Activated T-cell treated with anti-CD3 and anti-CD28 coated beads, Interleukin-2, amount 50 U/mL, for 72 hours (primary cell): ENCODE results near the gene ZKSCAN2. TPM values are rescaled to one million over a fixed set of nuclear protein-coding genes. Genes with fewer than 3 reads are reported as not detected.

ENCODE experiments used
- ATAC-seq, 2 donors: fragments of 150-1000 bp; cut with Tn5 transposase; replicated peaks in 1 of 2; 2 replicates each; pipeline ENCODE4 v1.10.0; 2021; ENCODE audit warnings: moderate library complexity in 2 of 2, mild to moderate bottlenecking in 1 of 2
- DNase-seq, 2 donors: peaks; one replicate each; pipeline ENCODE4 v3.0.0; 2021 to 2022; ENCODE audit warnings: mixed read lengths in 1 of 2
- H3K27ac Mint-ChIP-seq: one replicate; pipeline ENCODE4 v1.8.0; 2022; ENCODE audit warnings: mild to moderate bottlenecking, moderate library complexity, mixed read lengths
- H3K27me3 Mint-ChIP-seq: one replicate; pipeline ENCODE4 v1.8.0; 2022; ENCODE audit warnings: low read depth, mixed read lengths
- H3K36me3 Mint-ChIP-seq, 2 donors: one replicate each; pipeline ENCODE4 v1.8.0; 2022; ENCODE audit warnings: mixed read lengths in 2 of 2, mild to moderate bottlenecking in 1 of 2; ENCODE audit not compliant: insufficient read depth in 2 of 2
- H3K4me1 Mint-ChIP-seq: one replicate; pipeline ENCODE4 v1.8.0; 2022; ENCODE audit warnings: low read depth, mixed read lengths
- H3K4me3 Mint-ChIP-seq, 2 donors: one replicate each; pipeline ENCODE4 v1.8.0; 2022; ENCODE audit warnings: mild to moderate bottlenecking in 2 of 2, mixed read lengths in 2 of 2, moderate library complexity in 2 of 2
- H3K9me3 Mint-ChIP-seq, 2 donors: one replicate each; pipeline ENCODE4 v1.8.0; 2022; ENCODE audit warnings: mixed read lengths in 2 of 2
- total RNA-seq, 2 donors: library from RNA; stranded (reverse); gene quantifications; one replicate each; pipeline ENCODE4 v1.2.3, GENCODE V29; 2022

The ZKSCAN2 gene
- 1 to 10 TPM; 5.8 to 6.7 TPM for total RNA-seq

- no peaks in the 10 kb centered on the region for H3K9me3 Mint-ChIP-seq
- H3K36me3 Mint-ChIP-seq: peaks cover 2 to 13% of the 10 kb centered on the region in 2 donors
- peak within 1 kb of the TSS; percentile 87 to 98 for H3K4me3 Mint-ChIP-seq
- no peaks in the 10 kb centered on the region for H3K27me3 Mint-ChIP-seq
- peaks cover 65% of the 10 kb centered on the region for H3K4me1 Mint-ChIP-seq
- ATAC-seq: peak; percentile 89
- peak; percentile 90 to 93 for DNase-seq
- H3K27ac Mint-ChIP-seq: peak within 1 kb of the TSS; percentile 94
These were observed at the start of gene ZKSCAN2 for GRCh38 chr16:25257470-25257955. TSS of gene ZKSCAN2 (minus strand) at chr16:25257845. CDS start at chr16:25257127, 718 bp downstream.

DNA sequence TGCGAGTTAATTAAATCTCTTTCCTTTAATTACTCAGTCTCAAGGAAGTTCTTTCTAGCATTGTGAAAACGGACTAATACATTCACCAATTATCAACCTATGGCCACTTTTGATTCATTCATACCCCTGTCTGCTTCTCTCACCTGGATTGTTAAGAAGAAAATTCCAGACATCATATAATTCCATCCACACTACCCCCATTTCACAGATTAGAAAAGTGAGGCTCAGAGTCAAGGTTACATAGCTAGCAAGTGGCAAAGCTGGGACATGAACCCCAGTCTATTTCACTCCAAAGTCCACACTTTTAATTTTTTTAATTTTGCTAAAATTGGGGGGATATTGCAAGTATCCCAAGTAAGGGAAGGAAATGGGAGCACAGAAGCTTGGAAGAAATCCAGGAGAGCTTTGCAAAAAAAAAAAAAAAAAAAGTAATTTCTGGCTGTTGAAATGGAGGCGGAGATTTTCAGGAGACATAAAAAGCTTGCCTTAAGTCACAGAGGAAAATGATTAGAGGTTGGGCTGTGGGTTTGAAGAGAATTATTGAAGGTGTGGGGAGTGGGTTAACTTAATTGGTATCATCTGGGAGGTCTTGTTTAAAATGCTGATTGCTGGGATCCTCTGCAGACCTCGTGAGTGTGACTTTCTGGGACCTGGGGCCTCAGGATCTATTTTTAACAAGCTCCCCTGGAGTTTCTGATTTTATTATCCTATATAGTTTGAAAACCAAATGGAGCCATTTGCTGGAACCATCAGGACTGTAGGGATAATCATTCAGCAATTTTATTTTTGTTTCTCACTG, 42.3 kb upstream of the ZKSCAN2 start:
- ATAC-seq (no peak), DNase-seq (no peak)
- H3K4me1 Mint-ChIP-seq: no peaks in the 10 kb centered on the region
- no peaks in the 10 kb centered on the region for H3K27me3 Mint-ChIP-seq
- H3K4me3 Mint-ChIP-seq: no peak overlapping the region
- H3K36me3 Mint-ChIP-seq: no peaks in the 10 kb centered on the region
- H3K27ac Mint-ChIP-seq: no peak overlapping the region
- H3K9me3 Mint-ChIP-seq: no peaks in the 10 kb centered on the region

- H3K9me3 Mint-ChIP-seq: no peaks in the 10 kb centered on the region
- no peaks in the 10 kb centered on the region for H3K4me1 Mint-ChIP-seq
These were observed 40.7 kb upstream of the ZKSCAN2 start for GRCh38 chr16:25298165-25298872.

DNA sequence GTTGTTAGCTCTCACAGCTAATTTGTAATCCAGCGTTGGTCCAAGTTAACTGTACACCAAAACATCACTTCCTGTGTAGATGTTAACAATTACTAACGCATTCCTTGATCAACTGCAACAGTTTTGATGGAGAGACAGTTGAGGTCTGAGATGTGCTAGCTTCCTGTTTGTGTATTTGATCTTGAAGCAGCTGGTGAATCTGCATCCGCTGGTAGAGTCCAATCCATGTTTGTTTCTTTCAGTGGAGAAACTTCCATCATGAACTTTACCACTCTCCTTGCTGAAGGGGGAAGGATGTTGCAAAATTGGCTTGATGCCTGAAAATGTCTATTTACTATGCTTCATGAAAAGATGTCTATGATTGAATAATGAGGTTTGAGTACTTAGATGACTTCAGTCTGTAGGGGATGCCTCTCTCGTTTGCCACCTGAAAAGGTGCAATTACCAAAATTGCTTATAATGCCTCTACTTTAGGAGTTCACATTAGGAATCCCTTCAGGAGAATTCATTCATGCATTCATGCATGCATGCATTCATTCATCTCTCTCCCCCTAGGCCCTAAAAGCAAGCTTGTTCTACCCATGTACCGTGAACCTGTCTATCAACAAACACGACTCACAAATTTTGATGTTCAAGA, 39.6 kb upstream of the ZKSCAN2 start:
- Mint-ChIP-seq H3K4me1 (no peaks in the 10 kb centered on the region), H3K27ac (no peak overlapping the region), H3K9me3 (no peaks in the 10 kb centered on the region), H3K36me3 (no peaks in the 10 kb centered on the region), H3K4me3 (no peak overlapping the region), H3K27me3 (no peaks in the 10 kb centered on the region)
- ATAC-seq (no peak), DNase-seq (no peak)

More at GRCh38 chr16:25298165-25298872, 40.7 kb upstream of the ZKSCAN2 start:
- ATAC-seq (no peak), DNase-seq (no peak)
- H3K27me3 Mint-ChIP-seq: no peaks in the 10 kb centered on the region
- no peak overlapping the region for H3K27ac Mint-ChIP-seq
- no peaks in the 10 kb centered on the region for H3K36me3 Mint-ChIP-seq
- no peak overlapping the region for H3K4me3 Mint-ChIP-seq

- no peak overlapping the region for H3K27ac Mint-ChIP-seq
- no peak for ATAC-seq
These were observed 33.9 kb upstream of the ZKSCAN2 start for GRCh38 chr16:25291580-25291979.

DNA sequence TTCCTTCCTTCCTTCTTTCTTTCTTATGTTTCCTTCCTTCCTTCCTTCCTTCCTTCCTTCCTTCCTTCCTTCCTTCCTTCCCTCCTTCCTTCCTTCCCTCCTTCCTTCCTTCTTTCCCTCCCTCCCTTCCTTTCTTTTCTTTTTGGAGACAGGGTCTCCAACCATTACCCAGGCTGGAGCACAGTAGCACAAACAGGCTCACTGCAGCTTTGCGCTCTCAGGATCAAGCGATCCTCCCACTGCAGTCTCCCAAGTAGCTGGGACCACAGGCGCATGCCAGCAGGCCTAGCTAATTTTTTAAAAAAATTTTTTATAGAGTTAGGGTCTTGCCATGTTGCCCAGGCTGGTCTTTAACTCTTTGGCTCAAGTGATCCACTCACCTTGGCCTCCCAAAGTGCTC, 31.8 kb upstream of the ZKSCAN2 start:
- peaks cover 2 to 4% of the 10 kb centered on the region in 2 donors for H3K9me3 Mint-ChIP-seq
- no peaks in the 10 kb centered on the region for H3K27me3 Mint-ChIP-seq
- DNase-seq: no peak
- H3K36me3 Mint-ChIP-seq: peaks cover 0 to 4% of the 10 kb centered on the region in 2 donors
- H3K27ac Mint-ChIP-seq: no peak overlapping the region
- H3K4me1 Mint-ChIP-seq: no peaks in the 10 kb centered on the region
- H3K4me3 Mint-ChIP-seq: no peak overlapping the region
- no peak for ATAC-seq

More at GRCh38 chr16:25291580-25291979, 33.9 kb upstream of the ZKSCAN2 start:
- Mint-ChIP-seq H3K9me3 (peaks cover 0 to 2% of the 10 kb centered on the region in 2 donors), H3K27me3 (no peaks in the 10 kb centered on the region), H3K36me3 (peaks cover 0 to 4% of the 10 kb centered on the region in 2 donors), H3K4me3 (no peak overlapping the region), H3K4me1 (no peaks in the 10 kb centered on the region)
- no peak for DNase-seq

DNA sequence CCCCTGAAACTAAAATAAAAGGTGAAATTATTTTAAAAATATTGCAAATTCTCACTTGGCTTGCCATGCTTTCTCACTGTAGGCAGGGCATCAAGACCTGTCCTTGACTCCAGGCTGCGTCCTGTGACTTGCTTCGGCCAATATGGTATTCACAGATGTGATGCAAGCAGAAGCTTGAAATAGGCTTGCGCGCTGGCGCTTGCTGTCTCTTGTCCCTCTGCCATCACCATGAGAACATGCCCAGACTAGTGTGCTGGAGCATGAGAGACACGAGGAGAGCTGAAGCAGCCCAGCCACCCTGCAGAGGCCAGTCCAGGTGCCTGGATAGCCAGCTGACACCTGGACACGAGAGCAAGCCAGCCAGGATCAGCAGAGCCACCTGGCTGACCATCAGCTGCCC, 21.8 kb upstream of the ZKSCAN2 start:
- H3K27ac Mint-ChIP-seq: no peak overlapping the region
- no peaks in the 10 kb centered on the region for H3K36me3 Mint-ChIP-seq
- DNase-seq (no peak), ATAC-seq (no peak)
- H3K4me3 Mint-ChIP-seq: no peak overlapping the region
- H3K9me3 Mint-ChIP-seq: peaks cover 0 to 6% of the 10 kb centered on the region in 2 donors
- no peaks in the 10 kb centered on the region for H3K4me1 Mint-ChIP-seq
- no peaks in the 10 kb centered on the region for H3K27me3 Mint-ChIP-seq

GRCh38 chr16:25271421-25271820, 13.8 kb upstream of the ZKSCAN2 start:
- ATAC-seq: no peak
- Mint-ChIP-seq H3K27me3 (no peaks in the 10 kb centered on the region), H3K36me3 (peaks cover 0 to 3% of the 10 kb centered on the region in 2 donors)

GRCh38 chr16:25270577-25270976, 12.9 kb upstream of the ZKSCAN2 start:
- Mint-ChIP-seq H3K27me3 (no peaks in the 10 kb centered on the region), H3K4me1 (no peaks in the 10 kb centered on the region), H3K27ac (no peak overlapping the region), H3K4me3 (no peak overlapping the region), H3K36me3 (peaks cover 0 to 10% of the 10 kb centered on the region in 2 donors), H3K9me3 (peaks cover 0 to 2% of the 10 kb centered on the region in 2 donors)
- DNase-seq (no peak), ATAC-seq (no peak)

More at GRCh38 chr16:25271421-25271820, 13.8 kb upstream of the ZKSCAN2 start:
- Mint-ChIP-seq H3K27ac (no peak overlapping the region), H3K4me1 (no peaks in the 10 kb centered on the region), H3K4me3 (no peak overlapping the region), H3K9me3 (peaks cover 0 to 2% of the 10 kb centered on the region in 2 donors)
- no peak for DNase-seq

DNA sequence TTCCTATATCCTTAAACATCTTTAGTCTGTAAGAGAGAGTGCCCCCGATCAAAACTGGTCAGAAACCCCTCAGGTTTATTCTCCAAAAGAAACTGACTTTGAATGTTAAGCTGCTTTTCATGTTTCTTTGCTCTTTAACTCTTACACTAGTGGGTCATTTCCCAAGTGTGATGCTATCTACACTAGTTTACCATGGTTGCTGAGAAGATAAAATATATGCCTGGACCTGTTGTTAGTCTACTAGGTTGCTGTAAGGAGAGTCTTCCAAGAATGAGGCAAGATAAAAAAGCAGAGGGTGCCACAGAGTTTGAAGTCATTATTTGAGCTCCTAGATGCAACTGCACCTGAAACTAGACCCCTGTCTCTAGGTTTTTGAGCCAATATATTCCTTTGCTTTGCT, 12.2 kb upstream of the ZKSCAN2 start:
- ATAC-seq: no peak
- H3K27ac Mint-ChIP-seq: no peak overlapping the region
- no peaks in the 10 kb centered on the region for H3K27me3 Mint-ChIP-seq

DNA sequence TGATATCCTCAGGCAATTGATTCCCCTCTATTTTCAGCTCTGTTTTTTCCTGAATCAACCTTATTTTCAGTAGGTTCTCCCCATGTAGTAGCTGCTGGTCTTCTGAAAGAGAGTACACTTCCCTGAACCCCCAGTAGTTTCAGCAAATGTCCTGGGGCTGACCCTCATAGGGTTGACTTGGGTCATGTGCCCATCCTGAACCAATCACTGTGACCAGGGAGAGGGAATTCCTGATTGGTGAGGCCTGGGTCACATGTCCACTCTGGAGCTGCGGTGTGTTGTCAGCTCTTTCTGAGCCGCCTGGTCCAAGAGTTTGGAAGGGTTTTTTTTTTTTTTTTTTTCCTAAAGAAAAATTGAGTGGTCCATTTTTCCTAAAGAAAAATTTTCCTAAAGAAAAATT, 8.3 kb upstream of the ZKSCAN2 start:
- Mint-ChIP-seq H3K9me3 (peaks cover 0 to 1% of the 10 kb centered on the region in 2 donors), H3K27me3 (no peaks in the 10 kb centered on the region), H3K4me1 (peaks cover 7% of the 10 kb centered on the region), H3K36me3 (peaks cover 6 to 12% of the 10 kb centered on the region in 2 donors), H3K4me3 (no peak overlapping the region), H3K27ac (no peak overlapping the region)
- no peak for DNase-seq
- ATAC-seq: no peak

More for the DNA sequence above, 12.2 kb upstream of the ZKSCAN2 start:
- Mint-ChIP-seq H3K4me3 (no peak overlapping the region), H3K9me3 (peaks cover 1 to 2% of the 10 kb centered on the region in 2 donors), H3K4me1 (no peaks in the 10 kb centered on the region), H3K36me3 (peaks cover 2 to 14% of the 10 kb centered on the region in 2 donors)
- DNase-seq: no peak

GRCh38 chr16:25264597-25264996, 7.0 kb upstream of the ZKSCAN2 start:
- no peak for DNase-seq

GRCh38 chr16:25260416-25260815, 2.8 kb upstream of the ZKSCAN2 start:
- H3K36me3 Mint-ChIP-seq: peaks cover 6 to 13% of the 10 kb centered on the region in 2 donors
- H3K4me1 Mint-ChIP-seq: peaks cover 51% of the 10 kb centered on the region
- peaks cover 0 to 1% of the 10 kb centered on the region in 2 donors for H3K9me3 Mint-ChIP-seq
- H3K4me3 Mint-ChIP-seq: peak overlapping the region; percentile 39 to 87
- DNase-seq (no peak), ATAC-seq (no peak)
- H3K27me3 Mint-ChIP-seq: no peaks in the 10 kb centered on the region
- H3K27ac Mint-ChIP-seq: peak overlapping the region; percentile 78

More at GRCh38 chr16:25264597-25264996, 7.0 kb upstream of the ZKSCAN2 start:
- H3K36me3 Mint-ChIP-seq: peaks cover 6 to 13% of the 10 kb centered on the region in 2 donors
- H3K9me3 Mint-ChIP-seq: peaks cover 0 to 1% of the 10 kb centered on the region in 2 donors
- no peak overlapping the region for H3K27ac Mint-ChIP-seq
- no peak for ATAC-seq
- H3K4me1 Mint-ChIP-seq: peaks cover 21% of the 10 kb centered on the region
- no peak overlapping the region for H3K4me3 Mint-ChIP-seq
- H3K27me3 Mint-ChIP-seq: no peaks in the 10 kb centered on the region
